BE2C (cell line): ENCODE measurements around the gene THSD4.

Source experiments
- DNase-seq: peaks from one replicate; pipeline ENCODE4 v3.0.0-alpha.2; 2020
- H3K27me3 ChIP-seq: fragments of 250-450 bp; sonication (Bioruptor Pico); 2 replicates; pipeline ENCODE4 v1.5.1; 2020; ENCODE audit warnings: mild to moderate bottlenecking
- H3K36me3 ChIP-seq: fragments of 250-450 bp; sonication (Bioruptor Pico); 2 replicates; pipeline ENCODE4 v1.5.1; 2020; ENCODE audit warnings: mild to moderate bottlenecking
- H3K4me1 ChIP-seq: fragments of 250-450 bp; sonication (Bioruptor Pico); 2 replicates; pipeline ENCODE4 v1.5.1; 2020
- H3K4me3 ChIP-seq: 2 replicates; pipeline ENCODE4 v1.5.1; 2011; ENCODE audit warnings: low read depth, low read length
- H3K9me3 ChIP-seq: fragments of 250-450 bp; sonication (Bioruptor Pico); 2 replicates; pipeline ENCODE4 v1.5.1; 2020
- CTCF ChIP-seq: IDR thresholded peaks from 2 replicates; pipeline ENCODE4 v1.5.1; 2012; ENCODE audit warnings: mild to moderate bottlenecking, low read depth, low read length

The THSD4 gene

DNA sequence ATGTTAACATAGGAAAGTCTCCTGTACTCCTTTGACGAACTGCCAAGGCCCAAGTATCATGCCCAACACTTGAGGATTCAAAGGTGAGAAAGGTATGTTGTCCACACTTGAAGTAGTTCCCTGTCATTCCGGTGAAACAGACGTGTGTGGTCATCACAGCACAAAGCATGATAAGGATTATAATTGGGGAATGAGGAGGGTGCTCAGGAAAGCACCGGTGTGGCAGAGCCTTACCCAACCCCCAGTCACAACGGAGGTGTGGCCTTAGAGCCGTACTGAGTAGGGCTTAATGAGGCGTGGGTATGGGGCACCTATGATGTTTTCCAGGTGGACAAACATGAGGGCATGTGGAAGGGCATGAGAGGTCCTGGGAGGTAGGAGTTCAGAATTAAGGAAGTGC lies 492.1 kb downstream of the THSD4 start:
- Histone ChIP-seq H3K27me3 (peaks cover 12% of the 10 kb centered on the region), H3K4me3 (no peak overlapping the region), H3K9me3 (no peaks in the 10 kb centered on the region), H3K36me3 (no peaks in the 10 kb centered on the region), H3K4me1 (no peaks in the 10 kb centered on the region)
- no peak for TF ChIP-seq CTCF
- no peak for DNase-seq

DNA sequence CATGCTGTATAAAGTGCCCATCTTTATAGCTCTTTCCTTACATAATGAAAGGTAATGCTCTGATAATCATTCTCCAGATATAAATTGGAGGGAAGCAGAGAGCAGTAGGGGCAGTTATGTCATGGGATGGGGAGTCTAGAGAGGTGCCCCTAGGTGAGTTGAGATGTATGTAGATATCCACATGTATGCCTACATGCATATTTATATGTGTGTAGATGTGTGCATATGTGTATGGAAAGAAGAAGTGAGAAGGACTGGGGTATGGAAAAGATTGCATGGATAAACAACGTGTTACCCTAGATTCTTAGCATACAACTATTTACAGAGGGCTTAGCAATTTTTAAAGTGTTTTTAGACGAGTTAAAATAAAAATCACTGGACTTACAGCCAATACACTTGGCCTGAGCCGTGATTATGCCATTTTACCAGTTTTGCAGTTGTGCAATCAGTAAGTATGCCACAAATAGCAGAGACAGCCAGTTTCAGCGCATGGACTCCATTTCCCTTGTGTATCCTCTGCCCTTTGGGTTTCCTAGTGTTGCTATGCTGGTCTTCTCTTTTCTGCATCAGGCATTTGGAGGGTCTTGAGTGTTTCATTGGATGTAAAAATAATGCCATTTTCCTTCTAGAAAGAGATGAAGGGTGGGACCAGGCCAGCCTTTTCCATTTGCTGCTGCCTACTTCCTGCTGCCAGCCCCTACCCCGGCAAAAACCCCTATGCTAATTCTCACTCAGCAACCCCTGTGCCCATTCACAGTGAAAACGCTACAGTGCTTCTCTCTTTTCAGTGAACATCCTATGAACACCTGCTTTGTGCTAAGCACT lies 495.7 kb downstream of the THSD4 start:
- Histone ChIP-seq H3K9me3 (no peaks in the 10 kb centered on the region), H3K36me3 (no peaks in the 10 kb centered on the region), H3K4me3 (no peak overlapping the region), H3K27me3 (peaks cover 29% of the 10 kb centered on the region), H3K4me1 (no peaks in the 10 kb centered on the region)
- no peak for TF ChIP-seq CTCF
- no peak for DNase-seq

GRCh38 chr15:71611553-71612396 lies 496.5 kb downstream of the THSD4 start:
- Histone ChIP-seq H3K36me3 (no peaks in the 10 kb centered on the region), H3K4me3 (no peak overlapping the region), H3K9me3 (no peaks in the 10 kb centered on the region), H3K4me1 (no peaks in the 10 kb centered on the region), H3K27me3 (peaks cover 35% of the 10 kb centered on the region)
- no peak for TF ChIP-seq CTCF
- no peak for DNase-seq

GRCh38 chr15:71612397-71612722 lies 497.1 kb downstream of the THSD4 start:
- no peak for TF ChIP-seq CTCF
- H3K4me3 ChIP-seq, result no peak overlapping the region
- no peaks in the 10 kb centered on the region for H3K9me3 ChIP-seq
- H3K4me1 ChIP-seq, result no peaks in the 10 kb centered on the region
- no peaks in the 10 kb centered on the region for H3K36me3 ChIP-seq
- no peak for DNase-seq
- peaks cover 36% of the 10 kb centered on the region for H3K27me3 ChIP-seq

DNA sequence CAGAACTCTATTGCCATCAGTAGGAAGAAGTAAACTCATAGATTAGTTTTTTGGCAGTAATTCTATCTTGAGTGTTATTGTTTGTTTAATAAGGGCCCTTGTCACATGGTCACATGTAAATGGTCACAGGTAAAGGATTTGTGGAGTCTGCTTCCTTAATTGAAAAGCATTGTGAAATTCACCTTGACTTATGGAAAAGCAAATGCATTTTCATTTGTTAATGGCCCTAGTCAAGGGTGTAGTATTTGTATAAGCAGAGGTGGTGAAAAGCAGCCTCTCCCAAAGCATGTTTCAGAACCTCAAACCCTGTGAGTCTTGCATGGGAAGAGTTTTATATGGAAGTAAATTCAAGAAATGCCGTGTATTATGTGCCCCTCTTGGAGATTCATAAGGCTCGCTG lies 497.6 kb downstream of the THSD4 start:
- no peak overlapping the region for H3K4me3 ChIP-seq
- no peaks in the 10 kb centered on the region for H3K4me1 ChIP-seq
- no peak for TF ChIP-seq CTCF
- peaks cover 36% of the 10 kb centered on the region for H3K27me3 ChIP-seq
- H3K36me3 ChIP-seq, result no peaks in the 10 kb centered on the region
- DNase-seq, result no peak
- H3K9me3 ChIP-seq, result no peaks in the 10 kb centered on the region

DNA sequence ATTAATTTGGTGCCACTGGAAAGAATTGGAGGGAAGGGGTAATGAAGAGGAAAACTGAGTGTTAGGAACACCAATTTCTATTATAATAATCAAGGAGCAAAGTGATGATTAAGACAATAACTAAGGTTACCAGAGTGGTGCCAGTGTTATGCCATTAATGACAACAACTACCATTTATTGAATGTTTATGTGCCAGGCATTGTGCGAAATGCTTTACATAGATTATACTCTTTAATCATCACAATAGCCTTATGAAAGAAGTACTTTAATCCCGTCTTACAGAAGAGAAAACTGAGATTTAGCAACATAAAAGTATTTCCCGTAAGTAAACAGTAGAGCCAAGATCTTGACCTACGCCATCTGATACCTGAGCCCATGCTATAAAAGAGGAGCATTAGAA lies 507.8 kb downstream of the THSD4 start:
- DNase-seq, result no peak
- no peaks in the 10 kb centered on the region for H3K4me1 ChIP-seq
- TF ChIP-seq CTCF, result no peak
- no peaks in the 10 kb centered on the region for H3K9me3 ChIP-seq
- H3K4me3 ChIP-seq, result no peak overlapping the region
- peaks cover 9% of the 10 kb centered on the region for H3K27me3 ChIP-seq
- H3K36me3 ChIP-seq, result no peaks in the 10 kb centered on the region
